22Rv1 (cell line): Measurements from ENCODE around the gene PRAMEF12.
"Not testable (repeated sequence)": the region's sequence is repeated elsewhere in the genome, so short reads cannot be mapped to it uniquely, and the experiment has no call there.

Experiments used
- H3K27ac ChIP-seq: fragments of 450-650 bp; 2 replicates; pipeline ENCODE4 v1.5.1; 2017
- ZFX ChIP-seq: fragments of 450-650 bp; IDR thresholded peaks from 2 replicates; pipeline ENCODE4 v1.6.1; 2017; ENCODE audit warnings: antibody characterized with exemption, borderline replicate concordance
- TF ChIP-seq, protein P1 (sequence below): fragments of 450-650 bp; IDR thresholded peaks from 2 replicates; pipeline ENCODE4 v1.5.1; 2017; ENCODE audit warnings: mild to moderate bottlenecking

PRAMEF12 gene

GRCh38 chr1:12811409-12811784 lies 37.9 kb downstream of the PRAMEF12 start:
- no peak overlapping the region for H3K27ac ChIP-seq
- no peak for TF ChIP-seq ZFX
- TF ChIP-seq, protein P1, sequence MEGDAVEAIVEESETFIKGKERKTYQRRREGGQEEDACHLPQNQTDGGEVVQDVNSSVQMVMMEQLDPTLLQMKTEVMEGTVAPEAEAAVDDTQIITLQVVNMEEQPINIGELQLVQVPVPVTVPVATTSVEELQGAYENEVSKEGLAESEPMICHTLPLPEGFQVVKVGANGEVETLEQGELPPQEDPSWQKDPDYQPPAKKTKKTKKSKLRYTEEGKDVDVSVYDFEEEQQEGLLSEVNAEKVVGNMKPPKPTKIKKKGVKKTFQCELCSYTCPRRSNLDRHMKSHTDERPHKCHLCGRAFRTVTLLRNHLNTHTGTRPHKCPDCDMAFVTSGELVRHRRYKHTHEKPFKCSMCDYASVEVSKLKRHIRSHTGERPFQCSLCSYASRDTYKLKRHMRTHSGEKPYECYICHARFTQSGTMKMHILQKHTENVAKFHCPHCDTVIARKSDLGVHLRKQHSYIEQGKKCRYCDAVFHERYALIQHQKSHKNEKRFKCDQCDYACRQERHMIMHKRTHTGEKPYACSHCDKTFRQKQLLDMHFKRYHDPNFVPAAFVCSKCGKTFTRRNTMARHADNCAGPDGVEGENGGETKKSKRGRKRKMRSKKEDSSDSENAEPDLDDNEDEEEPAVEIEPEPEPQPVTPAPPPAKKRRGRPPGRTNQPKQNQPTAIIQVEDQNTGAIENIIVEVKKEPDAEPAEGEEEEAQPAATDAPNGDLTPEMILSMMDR: no peak

DNA sequence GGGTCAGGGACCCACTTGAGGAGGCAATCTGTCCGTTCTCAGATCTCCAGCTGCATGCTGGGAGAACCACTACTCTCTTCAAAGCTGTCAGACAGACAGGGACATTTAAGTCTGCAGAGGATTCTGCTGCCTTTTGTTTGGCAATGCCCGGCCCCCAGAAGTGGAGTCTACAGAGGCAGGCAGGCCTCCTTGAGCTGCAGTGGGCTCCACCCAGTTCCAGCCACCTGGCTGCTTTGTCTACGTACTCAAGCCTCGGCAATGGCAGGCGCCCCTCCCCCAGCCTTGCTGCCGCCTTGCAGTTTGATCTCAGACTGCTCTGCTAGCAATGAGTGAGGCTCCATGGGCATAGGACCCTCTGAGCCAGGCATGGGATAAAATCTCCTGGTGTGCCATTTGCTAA lies 45.5 kb downstream of the PRAMEF12 start:
- not testable (repeated sequence) for H3K27ac ChIP-seq
